GM18907 (cell line): ENCODE results near the gene HOXA3.

Source experiments
- ATAC-seq: cut with Tn5 transposase; IDR thresholded peaks from one replicate; pipeline ENCODE4 v1.9.1; 2021; ENCODE audit warnings: mild to moderate bottlenecking, moderate library complexity; ENCODE audit not compliant: unreplicated experiment

Gene HOXA3

GRCh38 chr7:27145914-27146412 is 6.4 kb downstream of the HOXA3 start:
- ATAC-seq: no peak

GRCh38 chr7:27145165-27145913 is 7.0 kb downstream of the HOXA3 start:
- no peak for ATAC-seq

- no peak for ATAC-seq
Measured at GRCh38 chr7:27144781-27145164, 7.6 kb downstream of the HOXA3 start.

DNA sequence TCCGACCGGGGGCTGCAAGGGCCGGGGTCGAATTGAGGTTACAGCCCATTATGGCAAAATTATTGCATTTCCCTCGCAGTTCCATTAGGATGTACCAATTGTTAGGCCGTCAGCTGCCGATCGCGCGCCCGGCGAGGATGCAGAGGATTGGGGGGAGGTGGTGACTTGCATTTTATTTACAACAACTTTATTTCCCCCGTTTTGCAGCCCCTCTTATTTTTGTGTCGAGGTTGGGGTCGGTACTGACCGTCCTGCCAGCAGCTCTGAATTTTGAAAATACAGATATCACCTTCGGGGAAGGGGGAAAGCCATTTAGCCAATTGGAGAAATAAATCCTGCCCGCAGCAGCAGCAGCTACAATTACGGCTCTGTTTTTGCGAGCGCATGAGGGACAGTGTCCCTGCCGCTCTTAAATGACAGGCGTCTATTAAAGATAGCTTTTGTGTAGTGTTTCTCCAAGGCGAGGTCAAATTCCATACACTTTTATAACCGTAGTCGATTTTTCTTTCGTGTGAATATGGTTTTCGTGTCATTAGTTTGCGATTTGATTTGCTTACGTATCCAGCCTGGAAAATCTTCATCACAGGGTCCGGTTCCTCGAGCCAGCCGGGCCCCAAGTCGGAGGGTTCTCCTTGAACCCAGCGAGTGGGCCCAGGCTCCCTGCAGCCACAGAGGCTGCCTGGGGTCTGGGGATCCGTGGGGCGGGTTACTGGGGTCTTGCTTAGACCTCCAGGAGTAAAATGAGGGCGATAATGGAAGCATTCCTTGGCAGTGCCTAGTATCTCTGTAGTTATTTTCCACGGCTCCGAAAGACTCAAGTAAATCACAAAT is 8.2 kb downstream of the HOXA3 start:
- ATAC-seq: no peak

DNA sequence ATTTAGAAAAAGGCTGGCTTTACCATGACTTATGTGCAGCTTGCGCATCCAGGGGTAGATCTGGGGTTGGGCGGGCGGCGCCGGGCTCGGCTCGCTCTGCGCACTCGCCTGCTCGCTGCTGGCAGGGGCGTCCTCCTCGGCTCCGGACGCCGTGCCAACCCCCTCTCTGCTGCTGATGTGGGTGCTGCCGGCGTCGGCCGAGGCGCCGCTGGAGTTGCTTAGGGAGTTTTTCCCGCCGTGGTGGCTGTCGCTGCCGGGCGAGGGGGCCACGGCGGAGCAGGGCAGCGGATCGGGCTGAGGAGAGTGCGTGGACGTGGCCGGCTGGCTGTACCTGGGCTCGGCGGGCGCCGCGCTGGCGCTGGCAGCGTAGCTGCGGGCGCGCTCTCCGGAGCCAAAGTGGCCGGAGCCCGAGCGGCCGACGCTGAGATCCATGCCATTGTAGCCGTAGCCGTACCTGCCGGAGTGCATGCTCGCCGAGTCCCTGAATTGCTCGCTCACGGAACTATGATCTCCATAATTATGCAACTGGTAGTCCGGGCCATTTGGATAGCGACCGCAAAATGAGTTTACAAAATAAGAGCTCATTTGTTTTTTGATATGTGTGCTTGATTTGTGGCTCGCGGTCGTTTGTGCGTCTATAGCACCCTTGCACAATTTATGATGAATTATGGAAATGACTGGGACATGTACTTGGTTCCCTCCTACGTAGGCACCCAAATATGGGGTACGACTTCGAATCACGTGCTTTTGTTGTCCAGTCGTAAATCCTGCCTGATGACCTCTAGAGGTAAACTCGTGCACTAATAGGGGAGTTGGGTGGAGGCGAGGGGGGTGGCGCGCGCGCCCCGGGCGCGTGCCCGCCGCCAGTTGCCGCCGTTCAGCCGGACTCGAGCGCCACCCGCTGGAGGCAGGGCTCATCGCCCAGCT is 9.1 kb downstream of the HOXA3 start, which contains the start of gene HOXA5:
Gene HOXA5, minus strand, starts transcription at position 659 of the 927 bp plus-strand sequence. Its CDS starts 74 bp downstream, at position 585.
- ATAC-seq: no peak

- no peak for ATAC-seq
Measured at GRCh38 chr7:27142580-27143022, 9.8 kb downstream of the HOXA3 start.

DNA sequence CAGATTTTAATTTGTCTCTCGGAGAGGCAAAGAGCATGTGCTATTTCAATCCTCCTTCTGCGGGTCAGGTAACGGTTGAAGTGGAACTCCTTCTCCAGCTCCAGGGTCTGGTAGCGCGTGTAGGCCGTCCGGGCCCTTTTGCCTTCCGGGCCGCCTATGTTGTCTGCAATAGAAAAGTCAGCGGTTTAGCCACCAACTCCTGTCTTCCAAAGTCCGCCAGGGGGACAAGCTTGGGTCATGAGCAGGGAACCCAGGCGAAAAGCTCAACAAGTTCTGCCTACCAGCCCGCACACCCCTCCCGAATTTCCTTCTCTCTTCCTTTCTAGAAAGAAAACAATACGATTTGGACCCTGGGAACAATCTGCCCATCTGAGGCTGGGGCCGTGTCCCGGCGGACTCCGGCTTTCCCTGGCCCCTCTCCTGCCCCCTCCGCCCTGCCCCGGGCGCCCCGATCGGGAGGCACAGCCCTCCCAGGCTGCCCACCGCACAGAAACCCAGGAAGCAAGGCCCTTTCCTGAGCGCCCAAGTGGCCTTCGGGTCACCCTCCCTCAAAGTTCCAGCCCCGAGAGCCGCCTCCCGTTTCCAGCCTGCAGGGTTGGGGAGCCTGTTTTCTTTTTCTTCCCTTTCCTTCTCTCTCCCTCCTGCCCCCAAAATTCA is 10.3 kb downstream of the HOXA3 start:
- ATAC-seq: no peak

- no peak for ATAC-seq
Measured at GRCh38 chr7:27141137-27141922, 11.1 kb downstream of the HOXA3 start.

DNA sequence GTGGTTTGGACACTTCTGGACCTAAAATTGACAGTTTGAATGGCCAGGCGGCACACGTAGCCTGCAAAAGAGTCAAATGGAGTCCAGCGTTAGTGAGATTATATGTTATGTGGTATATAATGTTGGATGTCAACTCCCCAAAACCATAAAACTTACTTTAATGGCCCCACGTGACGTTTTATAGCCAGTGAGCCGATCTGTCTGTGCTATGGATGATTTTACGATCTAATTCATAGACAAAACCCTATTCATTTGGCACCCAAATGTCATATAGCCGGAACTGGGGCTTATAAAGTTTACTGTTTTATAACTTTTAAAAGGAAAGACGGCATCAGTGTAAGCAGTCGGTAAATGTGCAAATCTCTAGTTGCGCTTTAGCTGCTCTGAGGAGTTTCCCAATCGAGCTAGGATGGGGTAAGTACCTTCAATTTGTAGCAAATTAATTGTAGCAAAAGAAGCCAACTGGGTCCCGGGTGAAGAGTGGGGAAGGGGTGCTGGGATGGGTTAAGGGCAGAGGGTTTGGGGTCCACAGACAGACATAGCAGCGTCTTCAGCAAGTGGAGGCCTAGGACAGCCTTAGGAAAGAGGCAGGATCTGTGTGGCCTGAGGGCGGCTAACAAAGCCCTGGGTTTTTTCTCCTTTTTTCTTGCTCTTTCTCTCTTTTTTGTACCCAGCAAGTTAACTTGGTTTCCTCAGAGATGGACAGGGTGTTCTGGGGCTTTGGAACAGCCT is 12.1 kb downstream of the HOXA3 start:
- no peak for ATAC-seq

GRCh38 chr7:27139334-27140125 is 12.9 kb downstream of the HOXA3 start:
- no peak for ATAC-seq

DNA sequence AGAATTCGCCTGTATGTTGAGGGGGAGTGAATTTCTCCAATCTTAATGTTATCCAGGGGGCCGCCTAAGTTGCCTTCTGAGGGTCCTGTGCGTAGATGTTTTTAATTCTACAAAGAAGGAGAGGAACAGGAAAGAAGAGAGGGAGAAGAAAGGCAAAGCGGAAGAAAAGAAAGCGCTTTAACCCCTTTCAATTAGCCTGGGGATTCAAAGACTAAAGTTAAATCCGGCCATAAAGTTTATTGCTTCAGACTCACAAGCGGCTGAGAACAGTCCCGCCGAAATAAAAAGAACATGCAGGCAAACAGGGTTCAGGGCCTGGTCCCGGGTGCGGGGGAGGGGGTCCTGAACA is 13.4 kb downstream of the HOXA3 start:
- no peak for ATAC-seq

- ATAC-seq: no peak
Measured at GRCh38 chr7:27138472-27138871, 13.9 kb downstream of the HOXA3 start.

DNA sequence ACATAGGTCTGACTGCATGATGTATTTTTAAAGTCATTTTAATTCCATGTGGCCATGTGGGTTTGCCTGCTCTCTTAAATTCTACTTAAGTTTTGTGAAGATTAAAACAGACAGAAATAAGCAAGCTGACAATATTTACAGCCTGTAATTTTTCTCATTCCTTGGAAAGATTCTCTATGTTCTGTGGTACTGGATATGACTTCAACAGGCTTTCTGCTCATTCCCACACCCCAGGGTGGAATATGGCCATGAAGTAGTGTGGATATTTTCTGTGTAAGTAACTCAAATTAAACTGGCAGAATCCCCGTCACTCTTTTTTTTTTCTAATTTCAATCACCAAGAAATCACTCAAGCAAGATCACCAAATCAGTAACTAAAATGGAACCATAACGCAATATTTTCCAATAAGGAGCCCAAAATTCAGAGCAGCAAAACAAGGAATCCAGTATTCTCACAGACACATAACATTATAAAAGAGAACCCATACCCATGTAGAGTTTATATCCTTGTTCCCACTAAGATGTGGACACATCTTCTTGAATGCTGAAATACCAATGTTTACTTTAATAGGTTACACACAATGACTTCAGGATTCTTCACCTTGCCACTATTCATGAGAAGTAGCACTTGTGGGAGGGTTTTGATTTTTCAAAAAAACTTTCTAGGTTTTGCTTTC is 14.6 kb downstream of the HOXA3 start:
- ATAC-seq: no peak

DNA sequence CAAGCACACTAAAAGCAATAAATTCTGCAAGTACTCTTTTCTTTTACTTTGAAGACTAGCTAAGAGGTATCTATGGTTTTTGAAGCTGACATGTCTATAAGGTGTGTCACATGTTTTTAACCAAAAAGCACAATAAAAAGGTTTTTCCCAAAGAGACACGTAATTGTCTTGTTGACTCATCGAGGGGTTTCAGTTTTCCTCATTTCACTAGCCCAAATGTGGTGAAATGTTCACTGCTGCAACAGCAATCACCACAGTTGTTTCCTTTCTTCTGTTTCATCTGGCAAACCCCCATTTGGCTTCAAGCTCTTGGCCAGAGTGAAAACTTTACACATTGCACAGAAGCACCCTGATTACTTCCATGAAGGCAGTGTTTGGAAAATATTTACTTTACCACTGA is 18.0 kb downstream of the HOXA3 start:
- no peak for ATAC-seq

DNA sequence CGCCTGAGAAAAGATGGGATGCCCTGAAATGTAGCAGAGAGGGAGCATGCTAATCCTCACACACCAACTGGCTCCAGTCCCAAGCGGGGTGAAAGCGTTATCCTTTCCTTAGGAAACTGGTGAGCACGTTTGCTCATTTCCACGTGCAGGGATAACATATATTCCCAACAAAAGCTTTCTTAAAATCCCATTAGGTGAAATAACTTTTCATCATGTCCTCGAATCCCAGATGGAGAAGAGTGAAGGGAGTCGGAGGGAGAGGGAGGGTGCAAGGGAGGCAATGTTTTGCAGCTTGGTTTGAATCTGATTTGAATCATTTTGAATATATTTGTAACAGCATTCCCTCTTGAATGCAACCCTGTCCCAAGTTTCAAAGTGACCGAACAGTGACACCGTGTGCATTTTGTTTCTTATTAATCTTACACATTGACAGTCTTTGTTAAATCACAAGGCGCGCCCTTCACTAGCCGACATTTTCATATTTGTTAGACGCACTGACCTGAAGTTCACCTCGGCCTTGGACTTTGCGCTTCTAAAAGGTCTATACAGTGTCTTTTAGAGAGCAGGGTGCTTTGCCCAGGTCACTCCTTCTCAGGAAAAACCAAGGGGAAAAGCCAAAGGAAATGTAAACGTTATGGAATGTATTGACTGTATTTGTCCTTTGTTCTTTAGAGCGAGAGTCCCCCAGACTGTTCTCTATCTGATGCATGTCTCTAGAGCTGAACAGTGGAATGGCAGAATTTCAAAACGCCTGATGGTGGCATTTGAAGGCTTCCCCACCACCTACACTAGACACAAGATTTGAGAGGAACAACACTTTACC is 18.8 kb downstream of the HOXA3 start:
- no peak for ATAC-seq

DNA sequence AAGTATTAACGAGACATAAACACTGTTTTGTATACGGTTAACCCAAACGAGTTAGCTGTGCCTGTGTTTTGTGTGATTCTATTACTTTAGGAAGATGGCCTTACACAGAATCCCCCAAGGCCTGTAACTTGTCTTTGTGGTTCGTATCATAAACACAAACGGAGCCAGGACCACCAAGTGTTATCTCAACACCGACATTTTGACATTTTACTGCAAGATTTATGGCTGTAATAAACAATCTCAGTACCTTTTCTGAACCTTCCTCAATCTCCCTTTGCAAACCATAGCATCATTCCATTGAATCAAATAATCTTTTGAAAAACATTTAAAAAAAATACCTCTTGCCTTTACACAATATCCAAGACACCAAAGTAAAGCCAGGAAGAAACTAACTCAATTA is 19.4 kb downstream of the HOXA3 start:
- no peak for ATAC-seq

DNA sequence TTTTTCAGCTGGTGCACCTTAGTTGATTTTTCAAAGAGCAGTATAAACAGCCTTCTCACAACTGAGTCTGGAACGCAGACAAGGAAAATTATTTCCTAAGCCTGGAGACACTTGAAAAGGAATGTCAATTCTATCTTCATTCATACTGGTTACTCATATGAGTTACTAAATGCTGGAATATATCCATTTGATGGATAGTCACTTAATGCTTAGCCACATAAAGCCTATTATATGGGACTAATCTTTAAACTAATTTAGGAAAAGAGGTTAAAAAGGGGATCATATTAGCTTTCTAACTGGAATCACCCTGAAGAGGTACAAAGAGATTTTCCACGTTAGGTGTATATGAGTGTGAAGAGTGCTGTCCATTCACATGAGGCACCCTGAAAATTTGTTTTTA is 20.2 kb downstream of the HOXA3 start:
- no peak for ATAC-seq
